GM18951 (cell line): ENCODE measurements around the gene MSRB2.
A peak's percentile ranks its signal among the peaks of the same experiment; 100 is the strongest.

ENCODE experiments used
- POLR2A ChIP-seq: IDR thresholded peaks from 4 replicates; pipeline ENCODE4 v1.6.1; 2011; ENCODE audit warnings: mild to moderate bottlenecking; ENCODE audit not compliant: insufficient read length, insufficient read depth; ENCODE audit errors: extremely low read depth
- in situ Hi-C: fragments of 300-500 bp; cut with MboI; formaldehyde crosslinking; loops from one replicate; pipeline ENCODE4 v1.12.0; 2022; ENCODE audit warnings: low sequenced_read_pairs, mixed read lengths, inconsistent platforms; ENCODE audit not compliant: unreplicated experiment

The MSRB2 gene

DNA sequence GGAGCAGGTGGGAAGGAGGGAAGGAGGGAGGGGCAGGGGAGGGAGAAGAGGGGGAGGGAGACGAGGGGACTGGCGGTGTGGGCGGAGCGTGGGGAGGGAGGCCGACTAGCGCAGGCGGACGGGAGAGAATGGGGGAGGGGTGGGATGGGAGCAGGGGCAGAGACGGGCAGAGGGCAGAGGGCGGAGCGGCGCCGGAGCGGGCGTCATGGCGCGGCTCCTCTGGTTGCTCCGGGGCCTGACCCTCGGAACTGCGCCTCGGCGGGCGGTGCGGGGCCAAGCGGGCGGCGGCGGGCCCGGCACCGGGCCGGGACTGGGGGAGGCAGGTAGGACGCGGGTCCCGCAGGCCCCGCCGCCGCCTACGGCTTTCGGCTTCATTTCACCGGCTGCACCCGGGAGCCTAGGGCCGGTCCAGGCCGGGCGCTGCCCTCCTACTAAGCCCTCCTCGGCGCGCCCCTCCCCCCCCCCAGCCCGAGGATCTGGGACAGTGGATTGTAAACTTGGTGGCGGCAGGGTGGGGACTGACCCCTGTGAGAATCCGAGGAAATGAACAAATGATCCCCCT lies at the start of gene MSRB2:
Gene MSRB2 (plus strand): TSS at position 176 of the 562 bp plus-strand sequence. CDS start 30 bp downstream, at position 206.
- peak; percentile 84 for TF ChIP-seq POLR2A
- in situ Hi-C loops = no loop called here

DNA sequence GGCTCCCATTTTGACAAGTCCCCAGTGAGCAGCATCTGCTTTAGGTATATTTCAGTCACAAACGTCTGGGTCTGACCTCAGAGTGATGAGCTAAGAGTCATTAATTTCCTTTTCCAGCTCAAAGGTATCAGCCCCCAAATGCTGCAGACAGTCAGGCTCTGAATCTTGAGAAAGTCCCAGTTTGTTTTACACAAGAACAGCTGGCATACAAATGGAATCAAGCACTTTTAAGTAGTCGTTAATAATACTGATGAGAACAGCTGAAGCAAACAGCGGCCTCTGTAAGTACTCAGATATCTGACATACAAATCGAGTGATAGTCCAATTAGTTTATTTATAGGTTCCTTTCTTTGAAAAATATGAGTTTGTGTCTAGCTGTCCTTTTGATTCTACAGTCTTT lies 49.4 kb upstream of the MSRB2 start:
- in situ Hi-C loops = no loop called here
- no peak for TF ChIP-seq POLR2A

DNA sequence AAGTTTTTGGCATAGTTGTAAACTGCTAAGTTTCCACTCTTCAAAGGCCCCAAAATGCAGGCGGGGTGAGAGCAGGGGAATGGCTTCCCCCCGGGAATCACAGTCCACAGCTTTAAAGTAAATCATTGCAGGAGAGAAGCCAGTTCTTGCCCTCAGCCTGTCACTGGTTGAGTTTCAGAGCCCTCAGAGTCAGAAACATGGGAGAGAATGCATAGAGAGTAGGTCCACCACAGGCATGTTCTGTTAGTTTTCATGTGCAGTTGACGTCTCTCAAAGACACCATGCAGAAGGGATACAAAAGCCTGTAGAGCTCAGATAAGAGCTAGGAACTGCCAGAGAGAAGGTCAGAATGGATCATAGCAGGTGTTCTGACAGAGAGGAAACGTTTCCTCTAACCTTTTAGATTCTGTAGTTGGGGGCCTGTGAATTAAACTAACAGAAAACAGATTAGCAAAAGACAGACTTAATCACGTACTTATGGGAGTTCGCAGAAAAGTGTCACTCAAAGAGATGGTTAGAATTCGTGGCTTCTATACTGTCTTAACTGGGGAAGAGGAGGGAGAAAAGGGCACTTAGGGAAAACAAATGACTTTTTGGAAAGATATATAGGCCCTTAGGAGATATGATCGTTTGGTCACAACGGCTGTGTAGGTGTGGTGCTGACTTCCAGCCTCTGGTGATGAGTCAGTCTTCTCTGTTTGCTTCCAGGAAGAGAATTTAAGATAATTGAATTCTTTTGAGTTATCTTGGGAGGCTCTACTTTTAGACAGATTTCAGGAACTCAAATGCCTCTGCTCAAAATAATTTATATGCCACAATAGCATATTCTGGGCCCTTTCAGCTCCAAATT lies 48.0 kb upstream of the MSRB2 start:
- in situ Hi-C loops = no loop called here
- no peak for TF ChIP-seq POLR2A

DNA sequence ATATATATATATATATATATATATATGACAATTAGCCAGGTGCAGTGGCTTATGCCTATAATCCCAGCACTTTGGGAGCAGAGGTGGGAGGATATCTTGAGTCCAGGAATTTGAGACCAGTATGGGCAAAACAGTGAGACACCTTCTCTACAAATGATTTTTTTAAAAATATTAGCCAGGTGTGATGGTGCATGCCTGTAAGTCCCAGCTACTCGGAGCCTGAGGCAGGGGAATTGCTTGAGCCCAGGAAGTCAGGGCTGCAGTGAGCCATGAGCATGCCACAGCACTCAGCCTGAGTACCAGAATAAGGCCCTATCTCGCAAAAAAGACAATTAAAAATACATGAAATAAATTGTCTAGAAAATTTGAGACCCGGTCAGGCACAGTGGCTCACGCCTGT lies 47.2 kb upstream of the MSRB2 start:
- in situ Hi-C loops = no loop called here
- no peak for TF ChIP-seq POLR2A

DNA sequence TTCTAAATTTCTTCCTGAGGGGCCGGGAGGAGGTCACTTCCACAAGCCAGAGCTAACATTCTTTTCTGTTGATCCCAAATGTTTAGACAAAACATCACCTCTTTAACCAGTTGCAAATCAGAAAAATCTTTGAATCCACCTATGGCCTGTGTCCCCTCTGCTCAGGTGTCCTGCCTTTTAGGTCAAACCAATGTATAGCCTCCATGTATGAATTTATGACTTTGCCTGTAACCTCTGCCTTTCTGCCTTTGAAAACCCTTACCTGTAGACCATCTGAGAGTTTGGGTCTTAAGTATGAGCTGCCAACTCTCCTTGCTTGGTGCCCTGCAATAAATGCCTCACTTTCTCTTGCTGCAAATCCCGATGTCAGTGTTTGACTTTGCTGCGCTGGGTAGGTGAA lies 44.1 kb upstream of the MSRB2 start:
- in situ Hi-C loops = no loop called here
- TF ChIP-seq POLR2A = no peak

DNA sequence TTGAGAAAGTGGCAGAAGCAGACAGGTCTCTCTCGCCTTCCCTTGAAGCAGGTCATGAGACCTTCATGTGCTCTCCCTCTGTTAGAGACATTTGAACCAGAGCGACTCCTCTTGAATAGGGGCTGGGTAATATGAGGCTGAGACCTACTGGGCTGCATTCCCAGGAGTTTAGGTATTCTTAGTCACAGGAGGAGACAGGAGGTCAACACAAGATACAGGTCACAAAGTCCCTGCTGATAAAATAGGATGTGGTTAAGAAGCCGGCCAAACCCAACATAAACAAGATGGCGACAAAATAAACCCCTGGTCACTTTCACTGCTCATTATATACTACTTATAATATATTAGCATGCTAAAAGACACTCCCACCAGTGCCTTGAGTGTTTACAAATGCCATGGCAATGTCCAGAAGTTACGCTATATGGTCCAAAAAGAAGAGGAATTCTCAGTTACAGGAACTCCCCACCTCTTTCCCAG lies 43.5 kb upstream of the MSRB2 start:
- TF ChIP-seq POLR2A = no peak
- in situ Hi-C loops = no loop called here

DNA sequence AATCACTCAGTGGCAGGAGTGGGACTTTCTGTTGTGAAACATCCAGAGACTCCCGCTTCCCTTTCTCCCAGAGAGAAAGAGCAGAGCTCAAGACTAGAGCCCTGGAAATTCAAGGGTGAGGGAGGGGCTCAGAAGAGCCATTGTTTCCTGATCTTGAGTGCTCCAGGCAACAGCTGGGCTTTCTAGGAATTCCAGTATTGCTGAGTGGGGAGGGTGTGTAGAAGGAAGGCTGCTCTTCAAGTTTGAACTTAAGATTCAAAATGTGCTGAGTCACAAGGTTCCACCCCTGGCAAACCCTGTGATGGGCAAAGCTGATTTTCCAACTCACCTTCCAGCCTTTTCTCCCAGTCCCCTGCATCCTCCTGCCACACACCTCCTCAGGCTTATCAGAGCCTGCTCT lies 42.3 kb upstream of the MSRB2 start:
- in situ Hi-C loops = no loop called here
- no peak for TF ChIP-seq POLR2A

DNA sequence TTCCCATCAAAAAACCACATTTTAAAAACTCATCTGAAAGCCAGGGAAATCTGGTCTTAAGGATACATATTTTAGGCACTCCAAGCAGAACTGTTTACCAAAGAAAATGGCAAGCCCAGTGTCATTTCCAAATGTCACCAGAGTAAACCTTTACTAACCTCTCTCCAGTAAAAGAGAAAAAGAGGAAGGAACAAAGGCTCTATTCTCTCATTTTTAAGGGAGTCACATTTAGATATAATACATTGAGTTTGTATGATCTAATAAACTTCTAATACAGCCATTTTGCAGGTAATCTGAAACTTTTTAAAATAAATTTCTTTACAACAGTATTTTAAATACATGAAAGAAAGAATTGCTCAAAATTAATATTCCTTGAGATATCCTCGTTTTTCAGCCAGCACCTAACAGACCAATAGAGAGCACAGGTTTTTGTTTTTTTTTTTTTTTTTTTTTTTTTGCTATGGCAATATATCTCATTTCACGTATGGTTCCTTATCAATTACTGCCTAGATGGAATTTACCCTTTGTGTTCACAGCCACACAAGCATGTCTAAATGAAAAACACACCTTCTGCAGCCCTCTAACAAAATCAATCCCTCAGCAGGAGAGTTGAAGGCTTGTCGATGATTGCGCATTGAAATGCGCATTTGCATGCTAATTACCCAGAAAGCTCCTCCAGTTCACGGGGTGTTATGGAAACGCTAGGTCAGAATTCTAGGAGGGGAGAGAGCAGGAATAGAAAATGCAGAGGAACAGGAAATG lies 39.8 kb upstream of the MSRB2 start:
- no peak for TF ChIP-seq POLR2A
- in situ Hi-C loops = no loop called here

DNA sequence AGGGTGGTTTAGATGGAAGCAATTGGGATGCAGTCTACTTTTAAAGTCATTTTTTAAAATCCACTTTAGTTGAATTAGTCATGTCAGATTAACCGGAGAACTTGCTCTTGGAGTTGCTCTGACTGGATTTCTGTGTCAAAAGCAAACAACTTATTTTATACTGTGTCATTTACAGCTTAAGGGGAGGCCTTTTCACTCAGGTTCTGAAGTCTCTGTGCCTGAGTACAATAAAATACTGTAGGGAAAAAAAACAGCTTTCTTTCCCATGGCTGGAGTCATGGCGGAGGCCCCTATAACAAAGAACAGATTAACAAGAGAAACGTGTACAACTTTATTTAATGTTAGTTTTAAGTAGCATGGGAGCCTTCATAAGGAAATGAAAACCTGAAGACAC lies 39.2 kb upstream of the MSRB2 start:
- no peak for TF ChIP-seq POLR2A
- in situ Hi-C loops = no loop called here

DNA sequence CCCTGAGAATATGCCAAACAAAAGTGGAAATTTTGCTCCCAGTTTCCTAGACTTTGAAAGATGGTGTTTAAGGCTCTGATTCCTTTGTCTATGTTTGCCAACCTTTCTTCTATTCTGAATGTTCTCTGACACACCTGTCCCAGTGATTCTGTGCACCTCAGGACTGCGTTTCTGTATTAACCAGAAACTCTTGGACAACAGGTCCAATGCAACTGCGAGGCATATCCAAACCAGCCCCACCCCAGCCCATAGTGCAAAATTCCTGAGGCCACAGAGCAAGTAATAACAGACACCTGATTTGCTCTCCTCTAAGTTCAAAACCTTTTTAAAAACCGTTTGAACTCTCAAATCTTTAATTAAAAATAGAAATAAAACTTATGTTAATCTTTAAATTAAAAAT lies 37.0 kb upstream of the MSRB2 start:
- in situ Hi-C loops = no loop called here

DNA sequence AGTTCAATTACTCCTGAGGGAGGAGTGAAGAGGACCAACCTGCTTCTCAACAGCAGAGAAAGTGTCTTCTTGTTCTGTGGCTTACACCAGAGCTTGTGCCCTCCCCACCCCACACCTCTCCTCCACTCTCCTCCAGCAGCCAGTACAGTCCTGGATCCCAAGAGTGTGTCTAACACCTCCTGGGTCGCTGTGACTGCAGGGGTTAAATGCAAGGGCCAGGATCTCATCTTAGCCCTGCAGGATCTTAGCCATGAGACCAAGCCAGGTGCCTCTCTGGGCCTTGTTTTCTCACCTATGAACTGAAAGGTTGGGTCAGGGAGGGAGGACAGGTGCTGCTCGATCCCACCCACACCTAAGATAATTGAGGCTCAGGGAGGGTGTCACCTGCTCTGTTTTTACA lies 34.5 kb upstream of the MSRB2 start:
- no peak for TF ChIP-seq POLR2A
- in situ Hi-C loops = no loop called here

More for the DNA sequence above, 37.0 kb upstream of the MSRB2 start:
- TF ChIP-seq POLR2A = no peak

DNA sequence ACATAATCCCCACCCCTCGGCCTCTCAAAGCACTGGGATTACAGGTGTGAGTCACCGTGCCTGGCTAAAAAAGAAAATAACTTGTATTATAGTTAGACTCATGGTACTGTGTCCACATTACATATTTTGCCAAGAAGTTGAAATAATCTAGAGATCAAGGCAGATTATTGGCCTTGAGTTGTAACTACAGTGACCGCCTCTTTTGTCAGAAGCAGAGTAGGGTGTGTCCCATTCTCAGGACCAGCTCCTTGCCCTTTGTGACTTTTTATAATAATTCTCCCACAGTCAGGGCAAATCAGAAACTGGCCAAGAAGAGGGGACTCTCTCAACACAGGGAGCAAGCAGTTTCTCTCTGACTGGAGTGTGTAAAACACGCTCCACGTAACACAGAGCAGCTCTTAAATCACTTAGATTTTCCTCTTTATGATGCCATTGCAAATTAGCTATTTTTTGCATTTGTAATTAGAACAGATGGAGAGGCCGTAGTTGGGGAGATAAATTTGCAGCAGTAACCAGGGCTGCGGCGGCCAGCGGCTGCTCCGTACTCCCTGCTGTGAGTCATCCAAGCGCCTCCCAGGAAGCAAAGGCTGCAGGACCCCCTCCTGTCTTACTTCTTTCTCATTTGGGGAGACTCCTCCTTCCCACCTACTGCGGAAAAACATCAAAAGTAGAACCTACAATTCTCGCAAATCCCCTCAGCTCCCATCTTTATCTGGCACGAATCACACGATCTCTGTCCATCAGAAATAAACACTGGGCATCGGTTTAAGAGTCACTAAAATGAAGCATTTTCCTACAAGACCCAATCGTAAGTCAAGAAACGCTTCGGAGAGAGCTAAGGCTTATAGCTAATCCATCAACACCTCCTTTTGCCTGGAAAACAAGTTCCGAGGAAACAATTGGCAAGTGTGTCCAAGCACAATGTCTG lies 32.1 kb upstream of the MSRB2 start:
- in situ Hi-C loops = no loop called here
- no peak for TF ChIP-seq POLR2A
